K562 (cell line): ENCODE results near the gene ST14. TPM values are rescaled to one million over a fixed set of nuclear protein-coding genes. Genes with fewer than 3 reads are reported as not detected.
A peak's percentile ranks its signal among the peaks of the same experiment; 100 is the strongest.

Experiments
- ATAC-seq: fragments of 200-7000 bp; cut with Tn5 transposase; 3 replicates; pipeline ENCODE4 v1.9.1; 2020; ENCODE audit warnings: moderate library complexity
- BruUV-seq: library from RNA; stranded (reverse); fragments of 400-500 nt; replicated peaks from 2 replicates; lab custom pipeline; 2021; lab: Mats Ljungman, UMichigan
- CTCF ChIA-PET: fragments of 300-600 bp; formaldehyde crosslinking; extraction: SDS; loops from one replicate; lab custom pipeline; 2021; ENCODE audit warnings: low intra/inter-chr PET ratio; lab: Yijun Ruan, JAX
- POLR2A ChIA-PET: fragments of 300-600, 350-650 bp; sonication (Branson Sonifier 250); formaldehyde crosslinking; extraction: SDS; loops from one replicate; lab custom pipeline; 2021; ENCODE audit warnings: antibody characterized with exemption, inconsistent platforms; lab: Yijun Ruan, JAX
- DNase-seq, 4 experiments: peaks; one replicate each; pipeline versions ENCODE4 v3.0.0 to v3.0.0-alpha.2; 2011 to 2018; ENCODE audit warnings: low spot score in 3 of 4, mixed read lengths in 3 of 4; ENCODE audit errors: extremely low read depth in 1 of 4
- FAIRE-seq: peaks from 2 replicates; lab custom pipeline; 2011; peaks lifted over from hg19 to GRCh38; lab: Jason Lieb, UNC
- H2AFZ ChIP-seq: 2 replicates; pipeline ENCODE4 v1.6.0; 2011; ENCODE audit warnings: low read depth, low read length, control low read depth, inconsistent platforms
- H3K27ac ChIP-seq: fragments of 200-600 bp; 3 replicates; pipeline ENCODE4 v1.8.0; 2011; ENCODE audit warnings: low read depth, mild to moderate bottlenecking, control low read depth, inconsistent platforms, low read length, moderate library complexity, mixed read lengths; ENCODE audit errors: extremely low read depth
- H3K27me3 ChIP-seq, 2 experiments: fragments of 300-600 bp in 1 of 2; 2 replicates in 1 of 2; 3 replicates in 1 of 2; pipeline versions ENCODE4 v1.6.0 to v1.8.0; 2011; ENCODE audit warnings: inconsistent platforms in 2 of 2, low read length in 2 of 2, mild to moderate bottlenecking in 1 of 2, mixed read lengths in 1 of 2, moderate library complexity in 1 of 2; ENCODE audit not compliant: control insufficient read depth in 2 of 2, insufficient read depth in 2 of 2
- H3K36me3 ChIP-seq: fragments of 300-600 bp; 3 replicates; pipeline ENCODE4 v1.8.0; 2011; ENCODE audit warnings: mild to moderate bottlenecking, low read length, inconsistent platforms; ENCODE audit not compliant: control insufficient read depth, insufficient read depth
- H3K4me1 ChIP-seq, 2 experiments: fragments of 200-600 bp in 1 of 2; replicated peaks in 1 of 2; 2 replicates in 1 of 2; 3 replicates in 1 of 2; pipeline versions ENCODE4 v1.5.1 to v1.8.0; 2011; ENCODE audit warnings: inconsistent platforms in 2 of 2, low read length in 2 of 2, mild to moderate bottlenecking in 1 of 2, mixed read lengths in 1 of 2, moderate library complexity in 1 of 2; ENCODE audit not compliant: control insufficient read depth in 2 of 2, insufficient read depth in 2 of 2
- H3K4me2 ChIP-seq: 2 replicates; pipeline ENCODE4 v1.6.1; 2011; ENCODE audit warnings: low read length, control low read depth, inconsistent platforms, mixed read lengths; ENCODE audit not compliant: insufficient read depth
- H3K4me3 ChIP-seq: fragments of 200-600 bp; sonication (generic), shearing (Covaris generic); 2 replicates; pipeline ENCODE4 v1.5.1; 2016; ENCODE audit warnings: control low read depth, inconsistent platforms
- H3K79me2 ChIP-seq: fragments of 200-600 bp; 3 replicates; pipeline ENCODE4 v1.8.0; 2011; ENCODE audit warnings: low read length, inconsistent platforms; ENCODE audit not compliant: control insufficient read depth, insufficient read depth
- H3K9ac ChIP-seq, 2 experiments: 2 replicates each; pipeline versions ENCODE4 v1.6.0 to v1.6.1; 2011; ENCODE audit warnings: low read depth in 2 of 2, low read length in 2 of 2, control low read depth in 1 of 2, inconsistent platforms in 1 of 2, mild to moderate bottlenecking in 1 of 2, mixed read lengths in 1 of 2; ENCODE audit not compliant: insufficient read depth in 1 of 2
- H3K9me1 ChIP-seq: one replicate; pipeline ENCODE4 v1.6.0; 2011; ENCODE audit warnings: inconsistent platforms, mild to moderate bottlenecking, low read length, moderate library complexity; ENCODE audit not compliant: control insufficient read depth, insufficient read depth
- H3K9me3 ChIP-seq: replicated peaks from 2 replicates; pipeline ENCODE4 v1.5.1; 2011; ENCODE audit warnings: low read depth, low read length, inconsistent platforms; ENCODE audit not compliant: control insufficient read depth, insufficient read depth
- H4K20me1 ChIP-seq: replicated peaks from 2 replicates; pipeline ENCODE4 v1.6.1; 2011; ENCODE audit warnings: low read length, inconsistent platforms, mixed read lengths; ENCODE audit not compliant: control insufficient read depth, insufficient read depth
- ZNF274 ChIP-seq: IDR thresholded peaks from 2 replicates; pipeline ENCODE4 v1.6.1; 2011; ENCODE audit warnings: low read depth, mild to moderate bottlenecking, low read length, moderate library complexity, borderline replicate concordance
- WGBS: fragments of 100-300 bp; shearing (Covaris generic); methylation state at CpG from one replicate; pipeline ENCODE4 v1.1.6; 2016; ENCODE audit warnings: low coverage, mixed read lengths; ENCODE audit not compliant: insufficient coverage; ENCODE audit errors: missing lambda C conversion rate; 5-methylcytosine and 5-hydroxymethylcytosine counted together
- in situ Hi-C: fragments of 300-500 bp; cut with MboI; formaldehyde crosslinking; loops from 4 replicates; pipeline ENCODE4 v1.15.0; 2018; ENCODE audit warnings: inconsistent platforms, mixed read lengths
- intact Hi-C: fragments of 100-400 bp; cut with micrococcal nuclease; formaldehyde crosslinking; loops from 2 replicates; pipeline ENCODE4 v1.14.2; 2022
- polyA plus RNA-seq, 8 experiments: library from polyadenylated mRNA; depleted of rRNA in 4 of 8; stranded (reverse) in 5 of 8; unstranded in 3 of 8; fragments of >200 nt; fragmentation: Nextera tagmentation in 2 of 8; fragmentation: Illumina TruSeq in 1 of 8; extraction: Ambion mirVana in 2 of 8; extraction: Trizol in 1 of 8; gene quantifications; 2 replicates each; pipeline versions ENCODE4 v1.2.1 to v1.2.3, GENCODE V29; 2011 to 2014; ENCODE audit warnings: inconsistent platforms in 1 of 8, missing spikeins in 1 of 8
- total RNA-seq, 7 experiments: library from RNA; depleted of rRNA in 6 of 7; stranded (reverse); fragments of >200 nt in 6 of 7; fragmentation: Illumina TruSeq in 2 of 7; extraction: Trizol in 2 of 7; gene quantifications; 2 replicates each; pipeline versions ENCODE4 v1.2.1 to v1.2.3, GENCODE V29; 2011 to 2021; ENCODE audit warnings: low replicate concordance in 1 of 7
- TF ChIP-seq, protein P1 (sequence below): sonication (generic); formaldehyde crosslinking; IDR thresholded peaks from 2 replicates; pipeline ENCODE4 v1.8.0; 2022; ENCODE audit warnings: missing genetic modification reagents, mild to moderate bottlenecking, moderate library complexity, borderline replicate concordance
- TF ChIP-seq, protein P2 (sequence below), 2 experiments: fragments of 450-650 bp in 1 of 2; sonication (generic) in 1 of 2; formaldehyde crosslinking in 1 of 2; IDR thresholded peaks in 1 of 2; conservative IDR thresholded peaks in 1 of 2; 2 replicates each; pipeline versions ENCODE4 v1.6.1 to v1.8.1; 2016 to 2023; ENCODE audit warnings: mild to moderate bottlenecking in 2 of 2, moderate library complexity in 2 of 2, inconsistent platforms in 1 of 2, missing genetic modification reagents in 1 of 2
- TF ChIP-seq, protein P3 (sequence below): fragments of 250-450 bp; sonication (Bioruptor Pico); IDR thresholded peaks from 2 replicates; pipeline ENCODE4 v1.5.0; 2022; ENCODE audit warnings: mild to moderate bottlenecking

Gene ST14
- total and polyA plus RNA-seq, 9 of the 15 experiments (the other 6 are each of a cell fraction or from before 2014, with no cell fraction given), result 0.08 to 0.20 TPM; not detected in 7

DNA sequence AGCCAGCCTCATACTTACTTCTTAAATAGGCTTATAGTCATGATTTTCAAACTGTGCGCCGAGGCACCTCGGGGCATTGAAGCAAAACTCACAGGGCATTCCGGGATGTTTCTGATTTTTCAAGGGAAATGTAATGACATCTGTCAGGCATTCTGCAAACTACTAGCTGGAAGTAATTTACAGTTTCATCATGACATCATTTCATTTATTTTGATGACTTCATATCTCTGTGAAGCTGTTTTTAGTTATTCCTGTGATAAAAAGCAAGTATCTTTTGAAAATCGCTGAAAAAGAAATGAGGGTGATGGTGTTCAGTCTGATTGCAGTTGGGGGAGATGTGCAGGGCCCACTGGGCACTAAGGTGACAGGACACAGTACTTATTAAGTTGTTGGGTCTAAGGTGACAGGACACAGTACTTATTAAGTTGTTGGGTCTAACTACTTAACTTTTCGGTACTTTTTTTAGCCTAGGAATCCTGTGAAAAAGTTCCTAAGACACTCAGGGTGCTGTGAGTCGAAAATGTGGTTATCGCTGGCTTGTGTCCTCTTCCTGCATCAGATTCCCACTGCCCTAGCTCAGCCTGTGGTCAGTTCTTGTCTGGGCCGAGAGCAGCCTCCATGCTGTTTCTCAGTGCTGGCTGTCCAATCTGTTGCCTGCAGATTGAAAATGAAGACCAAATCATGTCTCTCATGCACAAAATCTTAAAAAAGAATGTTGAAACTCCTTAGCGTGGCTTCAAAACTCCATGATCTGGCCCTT lies 47.3 kb upstream of the ST14 start:
- Histone ChIP-seq H3K4me3 (no peak overlapping the region), H3K27me3 (no peaks in the 10 kb centered on the region), H3K4me1 (no peaks in the 10 kb centered on the region), H3K36me3 (peaks cover 61% of the 10 kb centered on the region), H3K9me1 (no peaks in the 10 kb centered on the region), H3K27ac (no peak overlapping the region), H3K9me3 (no peaks in the 10 kb centered on the region), H4K20me1 (peaks cover 4% of the 10 kb centered on the region; the same call in 1 of the 2 replicates), H3K4me2 (no peak overlapping the region), H3K79me2 (0 out of 3 replicates have a peak, but pooled peaks cover 8% of the 10 kb centered on the region), H2AFZ (no peak overlapping the region), H3K9ac (no peak overlapping the region)
- ChIA-PET POLR2A (no interaction called here), CTCF (no interaction called here)
- WGBS, result 88% methylated on average over 10 of the region's 10 CpGs
- FAIRE-seq (no peak), ATAC-seq (no peak), DNase-seq (no peak)
- intact Hi-C loops (no loop called here), in situ Hi-C loops (no loop called here)
- TF ChIP-seq, protein P1, sequence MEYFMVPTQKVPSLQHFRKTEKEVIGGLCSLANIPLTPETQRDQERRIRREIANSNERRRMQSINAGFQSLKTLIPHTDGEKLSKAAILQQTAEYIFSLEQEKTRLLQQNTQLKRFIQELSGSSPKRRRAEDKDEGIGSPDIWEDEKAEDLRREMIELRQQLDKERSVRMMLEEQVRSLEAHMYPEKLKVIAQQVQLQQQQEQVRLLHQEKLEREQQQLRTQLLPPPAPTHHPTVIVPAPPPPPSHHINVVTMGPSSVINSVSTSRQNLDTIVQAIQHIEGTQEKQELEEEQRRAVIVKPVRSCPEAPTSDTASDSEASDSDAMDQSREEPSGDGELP, result no peak
- TF ChIP-seq, protein P2, sequence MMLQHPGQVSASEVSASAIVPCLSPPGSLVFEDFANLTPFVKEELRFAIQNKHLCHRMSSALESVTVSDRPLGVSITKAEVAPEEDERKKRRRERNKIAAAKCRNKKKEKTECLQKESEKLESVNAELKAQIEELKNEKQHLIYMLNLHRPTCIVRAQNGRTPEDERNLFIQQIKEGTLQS (IDR thresholded peaks at IDR 0.05), result 0 out of 2 replicates have a peak, but pooled peaks have one; percentile 18
- TF ChIP-seq, protein P2 (CRISPR knock-in tag; conservative IDR thresholded peaks at IDR 0.05), result no peak
- no peak for TF ChIP-seq ZNF274
- TF ChIP-seq, protein P3, sequence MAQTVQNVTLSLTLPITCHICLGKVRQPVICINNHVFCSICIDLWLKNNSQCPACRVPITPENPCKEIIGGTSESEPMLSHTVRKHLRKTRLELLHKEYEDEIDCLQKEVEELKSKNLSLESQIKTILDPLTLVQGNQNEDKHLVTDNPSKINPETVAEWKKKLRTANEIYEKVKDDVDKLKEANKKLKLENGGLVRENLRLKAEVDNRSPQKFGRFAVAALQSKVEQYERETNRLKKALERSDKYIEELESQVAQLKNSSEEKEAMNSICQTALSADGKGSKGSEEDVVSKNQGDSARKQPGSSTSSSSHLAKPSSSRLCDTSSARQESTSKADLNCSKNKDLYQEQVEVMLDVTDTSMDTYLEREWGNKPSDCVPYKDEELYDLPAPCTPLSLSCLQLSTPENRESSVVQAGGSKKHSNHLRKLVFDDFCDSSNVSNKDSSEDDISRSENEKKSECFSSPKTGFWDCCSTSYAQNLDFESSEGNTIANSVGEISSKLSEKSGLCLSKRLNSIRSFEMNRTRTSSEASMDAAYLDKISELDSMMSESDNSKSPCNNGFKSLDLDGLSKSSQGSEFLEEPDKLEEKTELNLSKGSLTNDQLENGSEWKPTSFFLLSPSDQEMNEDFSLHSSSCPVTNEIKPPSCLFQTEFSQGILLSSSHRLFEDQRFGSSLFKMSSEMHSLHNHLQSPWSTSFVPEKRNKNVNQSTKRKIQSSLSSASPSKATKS (CRISPR knock-in tag), result no peak
- BruUV-seq, result no TSS peak
